DMS114 treated with DMSO at 0.1 percent for 48 hours (cell line): ENCODE results near the gene CLSTN2.

Source experiments
- DNase-seq: peaks from one replicate; lab custom pipeline; 2025; ENCODE audit not compliant: unreplicated experiment; lab: John Stamatoyannopoulos, UW

Gene CLSTN2

GRCh38 chr3:140224307-140224706 is 289.3 kb downstream of the CLSTN2 start:
- no peak for DNase-seq

GRCh38 chr3:140225996-140226395 is 291.0 kb downstream of the CLSTN2 start:
- DNase-seq: no peak

- no peak for DNase-seq
These were observed 298.7 kb downstream of the CLSTN2 start for GRCh38 chr3:140233702-140234101.

- DNase-seq: no peak
These were observed 299.3 kb downstream of the CLSTN2 start for GRCh38 chr3:140234256-140234655.

- no peak for DNase-seq
These were observed 302.0 kb downstream of the CLSTN2 start for GRCh38 chr3:140236836-140237501.

GRCh38 chr3:140238646-140239314 is 303.8 kb downstream of the CLSTN2 start:
- no peak for DNase-seq

- DNase-seq: no peak
These were observed 307.9 kb downstream of the CLSTN2 start for GRCh38 chr3:140242818-140243276.

GRCh38 chr3:140243575-140243974 is 308.6 kb downstream of the CLSTN2 start:
- no peak for DNase-seq

- no peak for DNase-seq
These were observed 309.9 kb downstream of the CLSTN2 start for GRCh38 chr3:140244893-140245292.

GRCh38 chr3:140246578-140246977 is 311.6 kb downstream of the CLSTN2 start:
- no peak for DNase-seq

- DNase-seq: no peak
These were observed 312.8 kb downstream of the CLSTN2 start for GRCh38 chr3:140247775-140248174.

GRCh38 chr3:140249188-140249587 is 314.2 kb downstream of the CLSTN2 start:
- no peak for DNase-seq

- DNase-seq: no peak
These were observed 315.2 kb downstream of the CLSTN2 start for GRCh38 chr3:140250010-140250855.

GRCh38 chr3:140250945-140251344 is 316.0 kb downstream of the CLSTN2 start:
- DNase-seq: no peak

GRCh38 chr3:140251678-140252077 is 316.7 kb downstream of the CLSTN2 start:
- DNase-seq: no peak

- DNase-seq: no peak
These were observed 318.0 kb downstream of the CLSTN2 start for GRCh38 chr3:140252812-140253656.

GRCh38 chr3:140258222-140258724 is 323.3 kb downstream of the CLSTN2 start:
- DNase-seq: no peak

GRCh38 chr3:140265302-140265701 is 330.3 kb downstream of the CLSTN2 start:
- DNase-seq: no peak

GRCh38 chr3:140268103-140268502 is 333.1 kb downstream of the CLSTN2 start:
- no peak for DNase-seq

- DNase-seq: no peak
These were observed 333.6 kb downstream of the CLSTN2 start for GRCh38 chr3:140268610-140269009.

GRCh38 chr3:140270329-140270728 is 335.3 kb downstream of the CLSTN2 start:
- DNase-seq: no peak
